Spleen (tissue), 7 donors: ENCODE measurements around the gene MUS81.

Experiments used
- CTCF ChIP-seq, 11 experiments: fragments of 200-600 bp in 7 of 11; fragments of 450-650 bp in 4 of 11; sonication (generic) in 4 of 11; IDR thresholded peaks in 8 of 11; conservative IDR thresholded peaks in 3 of 11; 1 replicate in 7 of 11; 2 replicates in 4 of 11; pipeline versions ENCODE4 v1.4.0 to v1.8.0; 2016 to 2021; ENCODE audit warnings: antibody characterized with exemption in 11 of 11, inconsistent platforms in 4 of 11, mild to moderate bottlenecking in 1 of 11
- POLR2A ChIP-seq, 3 donors: fragments of 450-650 bp; IDR thresholded peaks; one replicate each; pipeline ENCODE4 v1.5.1; 2017; ENCODE audit warnings: antibody characterized with exemption in 3 of 3, mild to moderate bottlenecking in 1 of 3
- POLR2AphosphoS5 ChIP-seq, 3 donors: sonication (generic); formaldehyde crosslinking; IDR thresholded peaks; one replicate each; pipeline ENCODE4 v1.5.1; 2017; ENCODE audit warnings: antibody characterized with exemption in 3 of 3
- donor health status: DM: no; HTN: no; CAD: no; lungs with moderate emphysema.
- donor health status: DM: no; HTN: no; CAD: no.
- donor health status: DM: no; HTN: no; CAD: no.

- TF ChIP-seq POLR2AphosphoS5 (IDR thresholded peaks at IDR 0.05) (no peak), POLR2A (IDR thresholded peaks at IDR 0.05) (no peak), CTCF (IDR thresholded peaks at IDR 0.05 in 8 of 11, conservative IDR thresholded peaks at IDR 0.05 in 3 of 11) (no peak)
Measured at GRCh38 chr11:65862191-65862735, 2.0 kb downstream of the MUS81 start.
